SU-DHL-6 (cell line): ENCODE data around the gene ELP6.

Experiments used
- CTCF ChIP-seq: fragments of 200-600 bp; sonication (generic); IDR thresholded peaks from one replicate; pipeline ENCODE4 v1.5.1; 2017; ENCODE audit warnings: antibody characterized with exemption, mild to moderate bottlenecking, low read length, moderate library complexity; ENCODE audit not compliant: insufficient read depth, poor library complexity, severe bottlenecking
- EZH2phosphoT487 ChIP-seq: fragments of 200-600 bp; sonication (generic), shearing (Covaris generic); conservative IDR thresholded peaks from 2 replicates; pipeline ENCODE4 v1.6.1; 2018; ENCODE audit warnings: mild to moderate bottlenecking, antibody characterized with exemption, low read length, moderate library complexity, mixed read lengths

GRCh38 chr3:47512416-47513124 is 942 bp downstream of the ELP6 start:
- no peak for TF ChIP-seq CTCF
- TF ChIP-seq EZH2phosphoT487, result no peak
